ENCODE data around the gene SORCS2. TPM values are rescaled to one million over a fixed set of nuclear protein-coding genes. Genes with fewer than 3 reads are reported as not detected.

SORCS2 gene
- polyA plus RNA-seq, 1 of the 3 experiments (the other 2 are of a cell fraction): 1.6 TPM

GRCh38 chr4:7660176-7661039 lies 468.1 kb downstream of the SORCS2 start (continued):
- TF ChIP-seq ZBTB33 (IDR thresholded peaks at IDR 0.05; ENCODE audit: borderline replicate concordance, low read depth) (no peak), EZH2phosphoT487 (IDR thresholded peaks at IDR 0.05; ENCODE audit: borderline replicate concordance, low read depth) (no peak), FOXJ3 (CRISPR knock-in tag; IDR thresholded peaks at IDR 0.05) (no peak), MEF2A (IDR thresholded peaks at IDR 0.05; ENCODE audit: borderline replicate concordance, low read depth) (no peak), PBX3 (IDR thresholded peaks at IDR 0.05) (no peak)

GRCh38 chr4:7661066-7661748 lies 468.9 kb downstream of the SORCS2 start:
- no peak overlapping the region for H3K4me2 ChIP-seq
- no peak overlapping the region for H2AFZ ChIP-seq (ENCODE audit: low read depth)
- no peaks in the 10 kb centered on the region for H3K79me2 ChIP-seq (ENCODE audit: insufficient read depth)
- peaks cover 5 to 6% of the 10 kb centered on the region in 2 experiments; a peak in 1 of 4 replicates for H3K4me1 ChIP-seq (ENCODE audit: control insufficient read depth in 1 of 2, insufficient read depth in 2 of 2, low read depth in 1 of 2, low read length in 1 of 2)
- H3K27ac ChIP-seq (ENCODE audit: low read depth in 2 of 2, low read length in 1 of 2): no peak overlapping the region
- no peaks in the 10 kb centered on the region for H4K20me1 ChIP-seq (ENCODE audit: insufficient read depth)
- no peak overlapping the region for H3K4me3 ChIP-seq (ENCODE audit: low read depth in 2 of 2, low read length in 1 of 2)
- peaks cover 5% of the 10 kb centered on the region for H3F3A ChIP-seq (replicated peaks; ENCODE audit: insufficient read depth)
- no peak for TF ChIP-seq TEAD4 (IDR thresholded peaks at IDR 0.05; ENCODE audit: borderline replicate concordance, insufficient read depth)
- TF ChIP-seq FOXJ3 (CRISPR knock-in tag; IDR thresholded peaks at IDR 0.05): no peak
- no peak for TF ChIP-seq PBX3 (IDR thresholded peaks at IDR 0.05)
- no peak for TF ChIP-seq MAX (IDR thresholded peaks at IDR 0.05; ENCODE audit: low read depth)
- no peak for TF ChIP-seq GATA2 (CRISPR knock-in tag; IDR thresholded peaks at IDR 0.05)
- TF ChIP-seq MEF2A (IDR thresholded peaks at IDR 0.05; ENCODE audit: borderline replicate concordance, low read depth): no peak
- TF ChIP-seq ZBTB33 (IDR thresholded peaks at IDR 0.05; ENCODE audit: borderline replicate concordance, low read depth): no peak
- TF ChIP-seq USF1 (IDR thresholded peaks at IDR 0.05; ENCODE audit: borderline replicate concordance, low read depth): no peak
- no peak for TF ChIP-seq USF2 (IDR thresholded peaks at IDR 0.05; ENCODE audit: borderline replicate concordance, low read depth, low read length)
- TF ChIP-seq ELF1 (IDR thresholded peaks at IDR 0.05): no peak
- TF ChIP-seq TAF1 (IDR thresholded peaks at IDR 0.05; ENCODE audit: borderline replicate concordance, low read depth, low read length): no peak
- TF ChIP-seq EP300 (IDR thresholded peaks at IDR 0.05; ENCODE audit: borderline replicate concordance in 1 of 2, low read depth in 1 of 2, low read length in 1 of 2): no peak
- no peak for TF ChIP-seq POLR2AphosphoS5 (IDR thresholded peaks at IDR 0.05; ENCODE audit: low read depth, low read length)
- TF ChIP-seq RAD21 (IDR thresholded peaks at IDR 0.05; ENCODE audit: low read length): no peak
- no peak for TF ChIP-seq TCF12 (IDR thresholded peaks at IDR 0.05)
- TF ChIP-seq JUND (IDR thresholded peaks at IDR 0.05): no peak
- TF ChIP-seq YY1 (IDR thresholded peaks at IDR 0.05; ENCODE audit: low read depth): no peak
- no peak for TF ChIP-seq FOSL2 (IDR thresholded peaks at IDR 0.05; ENCODE audit: borderline replicate concordance, low read depth)
- TF ChIP-seq EZH2phosphoT487 (IDR thresholded peaks at IDR 0.05; ENCODE audit: borderline replicate concordance, low read depth): no peak
- no peak for TF ChIP-seq GABPA (IDR thresholded peaks at IDR 0.05; ENCODE audit: low read depth)
- no peaks in the 10 kb centered on the region for H3K36me3 ChIP-seq (replicated peaks in 1 of 2; ENCODE audit: control insufficient read depth in 1 of 2, insufficient read depth in 2 of 2, low read length in 1 of 2)
- H3K9me2 ChIP-seq: no peaks in the 10 kb centered on the region
- H3K27me3 ChIP-seq (ENCODE audit: insufficient read depth): no peaks in the 10 kb centered on the region
- ChIA-PET POLR2A (no interaction called here), CTCF (interaction anchor here (0.8 kb wide), 1 partner anchor 325 kb away, joined by 3 read pairs; no protein-coding TSS in a partner anchor)
- no peak overlapping the region for H3K9ac ChIP-seq
- H3K9me3 ChIP-seq: no peaks in the 10 kb centered on the region
- no peak for DNase-seq
- 95% methylated on average over 17 of the region's 23 CpGs for WGBS (ENCODE audit: low lambda C conversion rate)

Data from SK-N-SH (cell line).